ENCODE data around the gene ELFN1.
A peak's percentile ranks its signal among the peaks of the same experiment; 100 is the strongest.

ELFN1 gene

GRCh38 chr7:1787241-1787640 is 117.2 kb downstream of the ELFN1 start:
- Histone ChIP-seq H3K27me3 (ENCODE audit: insufficient read depth, low read length, poor library complexity) (no peaks in the 10 kb centered on the region), H4K20me1 (ENCODE audit: insufficient read depth, low read length) (no peaks in the 10 kb centered on the region), H3K9me3 (ENCODE audit: insufficient read depth, low read length, severe bottlenecking) (peaks cover 4% of the 10 kb centered on the region), H3K4me2 (ENCODE audit: insufficient read depth, low read length) (no peak overlapping the region), H3K79me2 (ENCODE audit: insufficient read depth, low read length) (no peaks in the 10 kb centered on the region), H3K9ac (ENCODE audit: low read depth, low read length) (no peak overlapping the region), H2AFZ (ENCODE audit: low read depth, low read length) (no peak overlapping the region), H3K36me3 (ENCODE audit: insufficient read depth, low read length) (no peaks in the 10 kb centered on the region), H3K27ac (ENCODE audit: low read length) (no peak overlapping the region), H3K4me1 (ENCODE audit: insufficient read depth, low read length) (no peaks in the 10 kb centered on the region), H3K4me3 (ENCODE audit: low read depth in 1 of 2, low read length in 2 of 2) (no peak overlapping the region)
- ATAC-seq (ENCODE audit: insufficient read depth, low read depth) (no peak), DNase-seq (no peak)
- TF ChIP-seq CTCF (IDR thresholded peaks at IDR 0.05; ENCODE audit: borderline replicate concordance, extremely low read depth, low read length, poor library complexity, severe bottlenecking) (no peak), EZH2 (IDR thresholded peaks at IDR 0.05; ENCODE audit: borderline replicate concordance, low read depth, low read length, severe bottlenecking) (no peak)

DNA sequence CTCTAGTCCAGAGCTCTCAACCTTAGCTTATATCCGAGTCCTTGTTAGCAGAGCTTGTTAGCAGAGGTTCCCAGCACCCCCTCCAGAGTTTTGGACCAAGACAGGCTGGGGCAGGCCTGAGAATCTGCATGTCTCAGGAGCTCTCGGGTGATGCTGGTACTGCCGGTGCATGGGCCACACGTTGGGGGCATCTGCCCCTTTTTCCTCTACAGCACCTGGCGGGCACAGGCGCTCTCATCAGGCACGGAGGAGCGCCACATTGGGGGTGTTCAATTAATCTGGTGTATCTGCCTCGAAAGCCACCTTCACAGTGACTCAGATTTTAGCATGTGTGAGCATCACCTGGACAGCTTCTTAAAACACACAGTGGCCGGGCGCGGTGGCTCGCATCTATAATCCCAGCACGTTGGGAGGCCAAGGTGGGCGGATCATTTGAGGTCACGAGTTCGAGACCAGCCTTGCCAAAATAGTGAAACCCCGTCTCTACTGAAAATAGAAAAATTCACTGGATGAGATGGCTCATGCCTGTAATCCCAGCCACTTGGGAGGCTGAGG is 117.7 kb downstream of the ELFN1 start:
- H3K27ac ChIP-seq (ENCODE audit: low read length) = no peak overlapping the region
- no peaks in the 10 kb centered on the region for H3K27me3 ChIP-seq (ENCODE audit: insufficient read depth, low read length, poor library complexity)
- DNase-seq (no peak), ATAC-seq (ENCODE audit: insufficient read depth, low read depth) (no peak)
- H3K79me2 ChIP-seq (ENCODE audit: insufficient read depth, low read length) = no peaks in the 10 kb centered on the region
- no peak overlapping the region for H3K4me3 ChIP-seq (ENCODE audit: low read depth in 1 of 2, low read length in 2 of 2)
- H3K4me2 ChIP-seq (ENCODE audit: insufficient read depth, low read length) = no peak overlapping the region
- H4K20me1 ChIP-seq (ENCODE audit: insufficient read depth, low read length) = no peaks in the 10 kb centered on the region
- H3K4me1 ChIP-seq (ENCODE audit: insufficient read depth, low read length) = no peaks in the 10 kb centered on the region
- no peak overlapping the region for H3K9ac ChIP-seq (ENCODE audit: low read depth, low read length)
- H2AFZ ChIP-seq (ENCODE audit: low read depth, low read length) = no peak overlapping the region
- H3K9me3 ChIP-seq (ENCODE audit: insufficient read depth, low read length, severe bottlenecking) = peaks cover 4% of the 10 kb centered on the region
- TF ChIP-seq CTCF (IDR thresholded peaks at IDR 0.05; ENCODE audit: borderline replicate concordance, extremely low read depth, low read length, poor library complexity, severe bottlenecking) = no peak
- TF ChIP-seq EZH2 (IDR thresholded peaks at IDR 0.05; ENCODE audit: borderline replicate concordance, low read depth, low read length, severe bottlenecking) = no peak
- no peaks in the 10 kb centered on the region for H3K36me3 ChIP-seq (ENCODE audit: insufficient read depth, low read length)

DNA sequence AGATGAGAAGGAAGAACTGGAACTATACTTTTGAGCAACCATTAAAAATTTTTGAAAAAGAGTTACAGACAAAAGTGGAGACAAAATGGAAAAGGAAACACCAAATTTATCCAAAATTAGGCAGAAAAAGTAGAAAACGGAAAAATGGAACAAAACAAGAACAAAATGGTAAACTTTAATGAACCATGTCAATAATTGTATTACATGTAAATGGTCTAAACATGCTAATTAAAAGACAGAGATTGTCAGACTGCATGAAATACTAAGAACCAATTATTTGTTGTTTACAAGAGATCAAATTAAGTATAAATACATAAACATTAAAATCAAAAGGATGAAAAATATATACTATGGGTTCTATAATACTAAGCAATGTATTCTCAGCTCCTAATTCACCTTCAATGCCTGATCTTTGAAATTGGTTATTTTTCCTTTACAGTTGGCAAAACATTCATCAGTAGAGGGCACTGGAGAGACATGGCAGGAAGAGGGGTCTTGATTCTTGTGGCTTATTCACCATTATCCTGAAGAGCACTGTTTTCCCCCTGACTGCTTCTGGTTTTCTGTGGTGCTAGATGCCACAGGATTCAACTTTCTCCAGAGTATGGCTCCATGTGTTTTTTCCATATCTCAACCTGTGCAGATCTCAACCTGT is 124.9 kb downstream of the ELFN1 start:
- no peak overlapping the region for H3K27ac ChIP-seq (ENCODE audit: low read length)
- no peak overlapping the region for H3K9ac ChIP-seq (ENCODE audit: low read depth, low read length)
- H3K4me3 ChIP-seq (ENCODE audit: low read depth in 1 of 2, low read length in 2 of 2) = no peak overlapping the region
- ATAC-seq (ENCODE audit: insufficient read depth, low read depth) = no peak
- TF ChIP-seq CTCF (IDR thresholded peaks at IDR 0.05; ENCODE audit: borderline replicate concordance, extremely low read depth, low read length, poor library complexity, severe bottlenecking) (peak; percentile 60), EZH2 (IDR thresholded peaks at IDR 0.05; ENCODE audit: borderline replicate concordance, low read depth, low read length, severe bottlenecking) (no peak)
- peaks cover under 1% of the 10 kb centered on the region; the same call in 1 of the 2 replicates for H3K4me1 ChIP-seq (ENCODE audit: insufficient read depth, low read length)
- H3K9me3 ChIP-seq (ENCODE audit: insufficient read depth, low read length, severe bottlenecking) = peaks cover 22% of the 10 kb centered on the region
- H3K79me2 ChIP-seq (ENCODE audit: insufficient read depth, low read length) = no peaks in the 10 kb centered on the region
- H3K36me3 ChIP-seq (ENCODE audit: insufficient read depth, low read length) = no peaks in the 10 kb centered on the region
- H3K27me3 ChIP-seq (ENCODE audit: insufficient read depth, low read length, poor library complexity) = no peaks in the 10 kb centered on the region
- H4K20me1 ChIP-seq (ENCODE audit: insufficient read depth, low read length) = no peaks in the 10 kb centered on the region
- H2AFZ ChIP-seq (ENCODE audit: low read depth, low read length) = no peak overlapping the region
- DNase-seq = no peak
- H3K4me2 ChIP-seq (ENCODE audit: insufficient read depth, low read length) = no peak overlapping the region

All from DND-41 (cell line).